ENCODE measurements around the gene HDAC6. TPM values are rescaled to one million over a fixed set of nuclear protein-coding genes. Genes with fewer than 3 reads are reported as not detected.

The HDAC6 gene
- total and polyA plus RNA-seq, 2 of the 13 experiments (the other 11 are each of a cell fraction or from before 2014, with no cell fraction given), result 80.4 to 93.6 TPM

GRCh38 chrX:48802905-48803200 lies 986 bp downstream of the HDAC6 start:
- TSS peak; percentile 80 for BruUV-seq (replicated peaks)
- FAIRE-seq, result no peak
- TF ChIP-seq REST (IDR thresholded peaks at IDR 0.05; ENCODE audit: borderline replicate concordance in 1 of 2, low read depth in 1 of 2, low read length in 2 of 2), result peak in 1 of 2 experiments; percentile 81; a peak in 2 of 4 replicates
- TF ChIP-seq SMARCE1 (IDR thresholded peaks at IDR 0.05; ENCODE audit: borderline replicate concordance), result no peak
- peak overlapping the region; percentile 80 to 84 (median 81) for H3K4me3 ChIP-seq (replicated peaks in 1 of 3; ENCODE audit: insufficient read depth in 1 of 3, low read depth in 2 of 3, low read length in 3 of 3)
- H4K20me1 ChIP-seq (ENCODE audit: insufficient read depth, low read length), result no peaks in the 10 kb centered on the region
- DNase-seq (ENCODE audit: low spot score), result no peak
- H2AFZ ChIP-seq (ENCODE audit: low read length), result no peak overlapping the region
- peaks cover 0 to 3% of the 10 kb centered on the region in 2 experiments; a peak in 2 of 5 replicates for H3K36me3 ChIP-seq (replicated peaks in 1 of 2; ENCODE audit: control insufficient read depth in 1 of 2, insufficient read depth in 2 of 2, low read length in 2 of 2)
- intact Hi-C loops (cut with micrococcal nuclease; ENCODE audit: unreplicated experiment), result no loop called here
- no peak for ATAC-seq
- WGBS (ENCODE audit: low lambda C conversion rate), result 9% methylated on average over 4 of the region's 4 CpGs
- ChIA-PET CTCF (ENCODE audit: low intra/inter-chr PET ratio, low total read pairs) (no interaction called here), POLR2A (no interaction called here)
- peaks cover 24% of the 10 kb centered on the region for H3K4me1 ChIP-seq (ENCODE audit: insufficient read depth, low read length)
- peak overlapping the region; percentile 88 for H3K9ac ChIP-seq (ENCODE audit: insufficient read depth, low read depth, low read length)
- peak overlapping the region; percentile 98 for H3K27ac ChIP-seq (ENCODE audit: extremely low read length, insufficient read depth, low read length)
- H3K9me3 ChIP-seq (ENCODE audit: low read length), result no peaks in the 10 kb centered on the region
- in situ Hi-C loops (cut with HindIII; ENCODE audit: extremely low pct_ligation_motif_present, low pct_unique_long_range_greater_than_20kb), result no loop called here
- H3K79me2 ChIP-seq (ENCODE audit: insufficient read depth, low read length), result no peaks in the 10 kb centered on the region
- no peaks in the 10 kb centered on the region; a peak in 1 of 5 replicates for H3K27me3 ChIP-seq (ENCODE audit: control insufficient read depth in 1 of 2, insufficient read depth in 2 of 2, low read length in 2 of 2)
- peak overlapping the region; percentile 80 for H3K4me2 ChIP-seq (ENCODE audit: low read depth, low read length)

DNA sequence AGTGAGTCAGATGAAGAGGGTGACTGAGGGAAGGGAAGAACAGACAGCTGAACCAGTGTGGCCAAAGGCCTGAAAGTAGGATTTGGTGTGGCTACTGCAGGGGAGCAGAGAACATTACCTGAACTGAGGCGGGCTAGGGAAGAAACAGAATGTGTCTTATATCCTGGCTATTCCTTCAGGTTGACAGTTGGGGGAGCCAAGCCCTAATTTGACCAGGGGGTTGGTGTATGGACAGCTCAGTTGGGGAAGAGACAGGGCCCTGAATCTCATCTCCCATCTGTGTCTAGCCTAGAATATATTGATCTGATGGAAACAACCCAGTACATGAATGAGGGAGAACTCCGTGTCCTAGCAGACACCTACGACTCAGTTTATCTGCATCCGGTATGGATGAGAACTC lies 4.2 kb downstream of the HDAC6 start:
- BruUV-seq (replicated peaks), result no TSS peak
- H4K20me1 ChIP-seq (ENCODE audit: insufficient read depth, low read length), result no peaks in the 10 kb centered on the region
- H3K9ac ChIP-seq (ENCODE audit: insufficient read depth, low read depth, low read length), result no peak overlapping the region
- H3K4me1 ChIP-seq (ENCODE audit: insufficient read depth, low read length), result peaks cover 11% of the 10 kb centered on the region
- H3K79me2 ChIP-seq (ENCODE audit: insufficient read depth, low read length), result no peaks in the 10 kb centered on the region
- no peaks in the 10 kb centered on the region; a peak in 1 of 5 replicates for H3K27me3 ChIP-seq (ENCODE audit: control insufficient read depth in 1 of 2, insufficient read depth in 2 of 2, low read length in 2 of 2)
- intact Hi-C loops (cut with micrococcal nuclease; ENCODE audit: unreplicated experiment) (no loop called here), in situ Hi-C loops (cut with HindIII; ENCODE audit: extremely low pct_ligation_motif_present, low pct_unique_long_range_greater_than_20kb) (no loop called here)
- ATAC-seq (no peak), FAIRE-seq (peak; percentile 44), DNase-seq (ENCODE audit: low spot score) (no peak)
- no peaks in the 10 kb centered on the region for H3K9me3 ChIP-seq (ENCODE audit: low read length)
- H3K4me3 ChIP-seq (replicated peaks in 1 of 3; ENCODE audit: insufficient read depth in 1 of 3, low read depth in 2 of 3, low read length in 3 of 3), result no peak overlapping the region
- H3K27ac ChIP-seq (ENCODE audit: extremely low read length, insufficient read depth, low read length), result no peak overlapping the region
- POLR2A ChIA-PET, result no interaction called here
- 91% methylated on average over 1 of the region's 4 CpGs for WGBS (ENCODE audit: low lambda C conversion rate)
- CTCF ChIA-PET (ENCODE audit: low intra/inter-chr PET ratio, low total read pairs), result no interaction called here
- no peak overlapping the region for H2AFZ ChIP-seq (ENCODE audit: low read length)
- no peak overlapping the region for H3K4me2 ChIP-seq (ENCODE audit: low read depth, low read length)
- H3K36me3 ChIP-seq (replicated peaks in 1 of 2; ENCODE audit: control insufficient read depth in 1 of 2, insufficient read depth in 2 of 2, low read length in 2 of 2), result peaks cover 0 to 3% of the 10 kb centered on the region in 2 experiments; a peak in 2 of 5 replicates
- TF ChIP-seq PAXIP1 (CRISPR knock-in tag; conservative IDR thresholded peaks at IDR 0.05) (no peak), DR1 (CRISPR knock-in tag; IDR thresholded peaks at IDR 0.05) (no peak), SOX6 (IDR thresholded peaks at IDR 0.05) (no peak), SOX6 (CRISPR knock-in tag; IDR thresholded peaks at IDR 0.05) (no peak), REXO4 (CRISPR knock-in tag; IDR thresholded peaks at IDR 0.05; ENCODE audit: borderline replicate concordance) (no peak), ZZZ3 (CRISPR knock-in tag; IDR thresholded peaks at IDR 0.05; ENCODE audit: borderline replicate concordance) (no peak), CTCF (CRISPR knock-in tag; IDR thresholded peaks at IDR 0.05) (peak; percentile 44), TGIF2 (CRISPR knock-in tag; IDR thresholded peaks at IDR 0.05) (no peak)

Data from HepG2 (cell line).